ENCODE data around the gene SLCO2A1.

The SLCO2A1 gene

DNA sequence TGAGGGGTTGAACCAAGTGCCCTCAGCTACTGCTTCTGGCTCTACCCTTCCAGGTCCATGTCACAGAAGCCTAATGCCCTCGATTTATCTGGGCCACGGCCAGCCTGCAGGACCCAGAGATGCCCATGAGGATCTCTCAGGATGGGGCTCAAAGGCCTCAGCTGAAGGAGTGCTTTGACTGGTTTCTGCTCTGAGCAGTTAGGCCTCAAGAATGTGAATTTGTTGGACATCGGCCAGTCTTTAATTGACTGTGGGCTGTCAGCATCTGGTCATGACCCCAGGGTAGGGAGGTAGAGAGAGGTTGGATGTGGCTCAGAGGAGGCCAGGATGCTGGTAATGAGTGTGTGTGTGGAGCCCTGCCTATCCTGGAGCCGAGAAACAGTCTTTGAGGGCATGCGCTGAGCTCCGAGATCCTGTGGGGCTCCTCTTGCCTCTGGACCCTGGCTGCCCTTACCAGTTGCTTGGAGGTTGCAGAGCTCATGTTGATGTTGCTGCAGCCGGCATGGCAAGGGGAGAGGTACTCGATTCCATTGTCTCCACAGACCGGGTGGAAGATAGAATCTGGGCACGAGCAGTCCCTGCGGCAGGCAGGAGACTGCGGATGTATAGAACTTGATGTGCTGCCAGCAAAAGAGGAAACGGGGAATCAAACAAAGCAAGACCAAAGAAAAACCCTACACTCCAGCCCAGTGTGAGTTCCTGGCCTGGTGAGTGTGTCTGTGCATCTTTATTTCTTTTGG lies 84.9 kb downstream of the SLCO2A1 start:
- no peak for DNase-seq

- no peak for DNase-seq
Observed at GRCh38 chr3:133944181-133944580, 85.5 kb downstream of the SLCO2A1 start.

DNA sequence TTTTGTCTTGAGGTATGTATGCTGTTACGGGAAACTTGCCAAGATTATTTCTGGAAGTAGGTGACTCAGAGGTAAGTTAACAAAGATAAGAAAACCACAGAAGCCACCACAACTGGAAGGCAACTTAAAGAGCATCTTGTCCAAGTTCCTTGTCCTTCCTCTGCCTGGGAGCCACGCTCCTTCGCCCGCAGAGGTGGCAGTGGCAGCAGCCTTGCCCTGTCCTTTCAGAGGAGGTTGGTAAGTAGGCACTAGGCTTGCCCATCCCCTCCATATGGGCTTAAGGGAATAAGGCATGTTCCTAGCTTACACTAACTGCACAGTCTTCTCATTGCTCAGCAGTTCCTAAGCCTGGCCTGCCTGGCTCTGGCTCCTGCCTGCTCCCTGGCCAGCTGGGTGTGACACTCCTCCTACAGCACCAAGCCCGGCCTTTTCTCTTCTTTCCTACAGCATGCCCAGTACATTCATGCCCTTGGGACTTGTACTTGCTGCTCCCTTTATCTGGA lies 86.0 kb downstream of the SLCO2A1 start:
- DNase-seq: peak; percentile 62

DNA sequence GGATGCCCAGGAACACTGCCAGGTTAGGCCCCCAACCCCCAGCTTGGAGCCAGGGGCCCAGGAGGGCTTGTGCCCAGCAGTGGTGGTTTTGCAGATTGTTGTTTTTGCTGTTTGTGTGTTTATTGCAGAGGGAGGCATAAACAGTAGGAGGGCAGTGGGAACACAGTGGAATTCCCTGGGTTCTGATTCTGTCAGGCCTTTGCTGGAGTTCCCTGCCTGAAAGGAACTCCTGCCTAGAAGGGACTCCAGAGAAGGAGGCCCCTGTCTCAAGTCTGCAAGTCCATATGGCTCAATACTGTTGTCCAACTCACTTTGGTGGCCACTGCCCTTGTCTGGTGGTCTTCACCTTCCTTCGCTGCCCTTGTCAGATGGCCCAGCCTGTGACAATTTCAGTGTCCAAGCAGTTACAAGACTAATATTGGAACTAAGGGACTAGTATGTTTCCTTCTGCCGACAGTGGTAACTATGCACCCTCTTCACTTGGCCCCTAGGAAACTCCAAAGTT lies 86.6 kb downstream of the SLCO2A1 start:
- no peak for DNase-seq

GRCh38 chr3:133941415-133941821 lies 88.3 kb downstream of the SLCO2A1 start:
- no peak for DNase-seq

GRCh38 chr3:133940536-133940935 lies 89.2 kb downstream of the SLCO2A1 start:
- no peak for DNase-seq

DNA sequence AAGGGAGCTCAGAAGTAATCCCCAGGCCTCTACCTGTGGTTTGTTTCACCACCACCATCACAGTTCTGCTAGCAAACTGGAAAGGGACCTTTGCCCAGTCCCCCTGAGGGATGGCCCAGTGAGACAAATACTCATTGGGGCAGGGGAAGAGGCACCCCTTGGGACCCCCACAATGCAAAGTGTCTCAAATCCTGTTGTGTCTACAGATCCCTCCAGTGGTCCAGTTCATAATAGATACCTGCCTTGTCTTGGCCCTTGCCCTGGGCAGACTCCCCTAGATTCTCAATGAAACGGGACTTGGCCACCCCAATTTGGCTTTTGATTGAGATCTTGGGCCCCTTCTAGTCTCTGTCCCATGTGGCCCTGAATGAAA lies 90.3 kb downstream of the SLCO2A1 start:
- no peak for DNase-seq

GRCh38 chr3:133938770-133939462 lies 90.8 kb downstream of the SLCO2A1 start:
- DNase-seq: no peak

- no peak for DNase-seq
Observed at GRCh38 chr3:133937756-133938601, 91.7 kb downstream of the SLCO2A1 start.

- no peak for DNase-seq
Observed at GRCh38 chr3:133937061-133937686, 92.6 kb downstream of the SLCO2A1 start.

GRCh38 chr3:133935843-133936769 lies 93.6 kb downstream of the SLCO2A1 start:
- DNase-seq: no peak

- no peak for DNase-seq
Observed at GRCh38 chr3:133934996-133935842, 94.5 kb downstream of the SLCO2A1 start.

GRCh38 chr3:133934073-133934970 lies 95.4 kb downstream of the SLCO2A1 start:
- DNase-seq: no peak

DNA sequence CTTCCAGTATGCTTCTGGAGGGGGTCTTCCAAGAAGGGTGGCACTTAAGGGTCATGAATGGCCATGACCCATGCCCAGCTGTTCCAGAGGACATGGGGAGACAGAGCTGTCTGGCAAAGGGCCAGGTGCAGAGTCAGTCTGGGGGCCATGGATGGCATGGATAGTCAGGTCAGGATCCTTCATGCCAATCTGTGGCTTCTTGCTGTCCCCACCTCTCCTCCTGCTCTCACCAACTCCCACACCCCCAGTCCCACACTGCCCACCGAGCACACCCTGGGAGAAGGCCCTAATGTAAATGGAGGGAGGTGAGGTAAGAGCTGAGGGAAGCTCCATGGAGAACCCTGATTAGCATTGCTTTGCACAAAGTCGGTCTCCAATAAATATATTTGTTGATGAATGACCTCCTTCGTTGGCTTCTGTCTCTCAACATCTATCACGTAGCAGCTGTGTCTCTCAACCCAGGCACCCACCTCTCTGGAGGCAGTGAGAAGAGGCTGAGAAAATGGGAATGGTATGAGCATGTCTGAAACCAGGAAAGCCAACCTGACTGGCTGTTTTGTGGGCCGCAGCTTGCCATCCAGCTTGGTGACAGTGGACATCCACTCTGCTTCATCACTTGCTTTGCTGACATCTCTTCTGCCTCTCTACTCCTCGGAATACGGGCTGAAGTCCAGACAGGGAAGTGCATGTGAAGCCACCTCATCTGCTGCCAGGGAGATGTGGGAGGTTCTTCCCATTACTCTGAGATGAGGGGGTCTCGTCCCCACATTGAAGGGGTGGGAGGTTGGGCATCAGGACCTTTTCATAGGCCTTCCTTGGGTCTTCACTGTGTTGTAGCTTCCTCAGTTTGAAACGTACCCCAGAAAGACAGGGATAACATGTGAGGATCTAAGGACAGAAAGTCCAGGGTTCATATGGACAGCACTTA lies 96.4 kb downstream of the SLCO2A1 start:
- DNase-seq: no peak

GRCh38 chr3:133932009-133932408 lies 97.7 kb downstream of the SLCO2A1 start:
- no peak for DNase-seq

- DNase-seq: no peak
Observed at GRCh38 chr3:133931084-133931483, 98.6 kb downstream of the SLCO2A1 start.

DNA sequence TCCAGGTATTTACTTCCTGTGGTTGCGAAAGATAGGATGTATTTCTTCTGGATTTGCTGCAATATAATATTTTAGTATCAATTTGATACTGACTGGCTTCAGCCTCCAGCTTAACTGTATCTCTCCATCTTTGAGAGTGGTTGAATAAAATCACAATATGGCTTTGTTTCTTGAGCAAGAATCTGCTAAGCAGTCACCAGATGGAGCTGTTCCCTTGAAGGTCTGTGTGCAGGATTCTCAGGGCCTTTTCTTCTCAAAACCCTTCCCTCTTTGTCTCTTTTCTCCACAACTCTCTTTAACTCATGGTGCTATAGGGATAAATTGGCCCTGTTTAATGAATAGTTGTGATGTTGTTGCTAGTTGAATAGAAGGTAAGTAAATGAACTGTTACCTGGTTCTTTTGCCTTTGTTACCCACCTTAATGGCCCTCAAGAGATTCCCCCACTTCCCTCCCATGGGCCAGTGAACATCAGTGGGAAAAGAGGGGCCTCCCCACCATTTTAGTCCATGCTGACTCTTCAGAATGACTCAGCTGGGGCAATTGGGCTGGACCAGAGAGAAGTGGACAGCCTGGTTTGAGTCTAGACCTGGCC lies 99.3 kb downstream of the SLCO2A1 start:
- DNase-seq: no peak
